K562 (cell line): Measurements from ENCODE around the gene TNIP1. TPM values are rescaled to one million over a fixed set of nuclear protein-coding genes. Genes with fewer than 3 reads are reported as not detected.

Source experiments
- ATF2 ChIP-seq: sonication (generic); formaldehyde crosslinking; IDR thresholded peaks from 2 replicates; pipeline ENCODE4 v1.8.1; 2022; ENCODE audit warnings: missing genetic modification reagents
- CREM ChIP-seq: IDR thresholded peaks from 2 replicates; pipeline ENCODE4 v1.6.1; 2014; ENCODE audit warnings: antibody characterized with exemption, low read depth
- EP300 ChIP-seq: IDR thresholded peaks from 2 replicates; pipeline ENCODE4 v1.6.1; 2012; ENCODE audit warnings: low read length, improper control_type of control experiment
- FOXM1 ChIP-seq, 2 experiments: fragments of 450-650 bp in 1 of 2; sonication (generic) in 1 of 2; formaldehyde crosslinking in 1 of 2; IDR thresholded peaks; 2 replicates each; pipeline versions ENCODE4 v1.6.1 to v1.9.0; 2017 to 2022; ENCODE audit warnings: low read depth in 2 of 2, mild to moderate bottlenecking in 2 of 2, missing genetic modification reagents in 1 of 2, moderate library complexity in 1 of 2
- ILF3 ChIP-seq: fragments of 450-650 bp; IDR thresholded peaks from 2 replicates; pipeline ENCODE4 v1.6.1; 2018; ENCODE audit warnings: antibody characterized with exemption, mild to moderate bottlenecking, moderate library complexity, borderline replicate concordance
- KDM4B ChIP-seq, 2 experiments: fragments of 450-650 bp in 1 of 2; sonication (generic) in 1 of 2; IDR thresholded peaks; 2 replicates each; pipeline ENCODE4 v1.6.1; 2016 to 2017; ENCODE audit warnings: borderline replicate concordance in 2 of 2, antibody characterized with exemption in 1 of 2, low read depth in 1 of 2, mild to moderate bottlenecking in 1 of 2
- KDM5B ChIP-seq: fragments of 200-600 bp; sonication (generic); IDR thresholded peaks from 2 replicates; pipeline ENCODE4 v1.6.1; 2012; ENCODE audit warnings: low read depth, mild to moderate bottlenecking, moderate library complexity, low read length, control low read depth, inconsistent platforms; ENCODE audit not compliant: insufficient replicate concordance
- KLF6 ChIP-seq: fragments of 250-450 bp; sonication (Bioruptor Pico); IDR thresholded peaks from 2 replicates; pipeline ENCODE4 v1.4.0; 2020; ENCODE audit warnings: mild to moderate bottlenecking, moderate library complexity, borderline replicate concordance
- LEF1 ChIP-seq: fragments of 450-650 bp; IDR thresholded peaks from 2 replicates; pipeline ENCODE4 v1.6.1; 2016; ENCODE audit warnings: mild to moderate bottlenecking
- NFATC3 ChIP-seq: fragments of 450-650 bp; IDR thresholded peaks from 2 replicates; pipeline ENCODE4 v1.6.1; 2017; ENCODE audit warnings: mild to moderate bottlenecking
- POLR2G ChIP-seq: fragments of 200-400 bp; formaldehyde crosslinking; IDR thresholded peaks from 2 replicates; pipeline ENCODE4 v1.6.1; 2017; ENCODE audit warnings: low read depth, mild to moderate bottlenecking, antibody characterized with exemption, low read length, moderate library complexity
- RNF219 ChIP-seq: fragments of 250-450 bp; sonication (Bioruptor Pico); IDR thresholded peaks from 2 replicates; pipeline ENCODE4 v1.5.0; 2022; ENCODE audit warnings: mild to moderate bottlenecking
- TAF1 ChIP-seq: IDR thresholded peaks from 2 replicates; pipeline ENCODE4 v1.6.1; 2011; ENCODE audit warnings: mild to moderate bottlenecking, low read length, moderate library complexity; ENCODE audit not compliant: insufficient read depth, control insufficient read depth, severe bottlenecking; ENCODE audit errors: extremely low read depth
- TAF9B ChIP-seq: fragments of 450-650 bp; IDR thresholded peaks from 2 replicates; pipeline ENCODE4 v1.6.1; 2018; ENCODE audit warnings: mild to moderate bottlenecking; ENCODE audit not compliant: partially characterized antibody
- TCF7 ChIP-seq: sonication (generic); IDR thresholded peaks from 2 replicates; pipeline ENCODE4 v1.6.1; 2016; ENCODE audit warnings: antibody characterized with exemption, borderline replicate concordance
- TFAM ChIP-seq: fragments of 250-450 bp; sonication (Bioruptor Pico); conservative IDR thresholded peaks from 2 replicates; pipeline ENCODE4 v1.5.0; 2021; ENCODE audit warnings: mild to moderate bottlenecking, moderate library complexity
- USF1 ChIP-seq: sonication (generic); formaldehyde crosslinking; IDR thresholded peaks from 2 replicates; pipeline ENCODE4 v1.9.0; 2022; ENCODE audit warnings: mild to moderate bottlenecking, missing genetic modification reagents
- ZFP30 ChIP-seq: fragments of 250-450 bp; sonication (Bioruptor Pico); IDR thresholded peaks from 2 replicates; pipeline ENCODE4 v1.8.0; 2022; ENCODE audit warnings: moderate library complexity, mild to moderate bottlenecking, inconsistent platforms, borderline replicate concordance
- ZHX1 ChIP-seq: fragments of 150-350 bp; conservative IDR thresholded peaks from 2 replicates; pipeline ENCODE4 v1.6.1; 2014; ENCODE audit warnings: low read length
- ZNF75A ChIP-seq: fragments of 450-650 bp; formaldehyde crosslinking; IDR thresholded peaks from 2 replicates; pipeline ENCODE4 v1.4.0; 2020; ENCODE audit warnings: mild to moderate bottlenecking
- polyA plus RNA-seq, 8 experiments: library from polyadenylated mRNA; depleted of rRNA in 4 of 8; stranded (reverse) in 5 of 8; unstranded in 3 of 8; fragments of >200 nt; fragmentation: Nextera tagmentation in 2 of 8; fragmentation: Illumina TruSeq in 1 of 8; extraction: Ambion mirVana in 2 of 8; extraction: Trizol in 1 of 8; gene quantifications; 2 replicates each; pipeline versions ENCODE4 v1.2.1 to v1.2.3, GENCODE V29; 2011 to 2014; ENCODE audit warnings: inconsistent platforms in 1 of 8, missing spikeins in 1 of 8
- total RNA-seq, 7 experiments: library from RNA; depleted of rRNA in 6 of 7; stranded (reverse); fragments of >200 nt in 6 of 7; fragmentation: Illumina TruSeq in 2 of 7; extraction: Trizol in 2 of 7; gene quantifications; 2 replicates each; pipeline versions ENCODE4 v1.2.1 to v1.2.3, GENCODE V29; 2011 to 2021; ENCODE audit warnings: low replicate concordance in 1 of 7
- TF ChIP-seq, protein P1 (sequence below): fragments of 250-450 bp; sonication (Bioruptor Pico); IDR thresholded peaks from 2 replicates; pipeline ENCODE4 v1.5.0; 2020; ENCODE audit warnings: mild to moderate bottlenecking

Gene TNIP1
- total and polyA plus RNA-seq, 9 of the 15 experiments (the other 6 are each of a cell fraction or from before 2014, with no cell fraction given), result 0.46 to 41.0 (median 24.6) TPM

- TF ChIP-seq ATF2 (CRISPR knock-in tag), result no peak
- TF ChIP-seq TFAM, result no peak
- no peak for TF ChIP-seq EP300
- TF ChIP-seq TCF7, result no peak
- no peak for TF ChIP-seq KLF6 (CRISPR knock-in tag)
- no peak for TF ChIP-seq FOXM1 (IDR thresholded peaks at IDR 0.05; ENCODE audit: low read depth)
- TF ChIP-seq FOXM1 (CRISPR knock-in tag; IDR thresholded peaks at IDR 0.05; ENCODE audit: low read depth), result no peak
- TF ChIP-seq TAF1, result no peak
- no peak for TF ChIP-seq ILF3
- no peak for TF ChIP-seq POLR2G
- no peak for TF ChIP-seq USF1 (CRISPR knock-in tag)
- no peak for TF ChIP-seq CREM
- TF ChIP-seq TAF9B, result no peak
- TF ChIP-seq ZHX1, result no peak
- TF ChIP-seq KDM5B, result no peak
- no peak for TF ChIP-seq ZNF75A (CRISPR knock-in tag)
- TF ChIP-seq NFATC3, result no peak
- TF ChIP-seq LEF1, result peak; percentile 21; the same call in 1 of the 2 replicates
- TF ChIP-seq ZFP30 (CRISPR knock-in tag), result no peak
- TF ChIP-seq, protein P1, sequence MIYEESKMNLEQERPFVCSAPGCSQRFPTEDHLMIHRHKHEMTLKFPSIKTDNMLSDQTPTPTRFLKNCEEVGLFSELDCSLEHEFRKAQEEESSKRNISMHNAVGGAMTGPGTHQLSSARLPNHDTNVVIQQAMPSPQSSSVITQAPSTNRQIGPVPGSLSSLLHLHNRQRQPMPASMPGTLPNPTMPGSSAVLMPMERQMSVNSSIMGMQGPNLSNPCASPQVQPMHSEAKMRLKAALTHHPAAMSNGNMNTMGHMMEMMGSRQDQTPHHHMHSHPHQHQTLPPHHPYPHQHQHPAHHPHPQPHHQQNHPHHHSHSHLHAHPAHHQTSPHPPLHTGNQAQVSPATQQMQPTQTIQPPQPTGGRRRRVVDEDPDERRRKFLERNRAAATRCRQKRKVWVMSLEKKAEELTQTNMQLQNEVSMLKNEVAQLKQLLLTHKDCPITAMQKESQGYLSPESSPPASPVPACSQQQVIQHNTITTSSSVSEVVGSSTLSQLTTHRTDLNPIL, result no peak
- no peak for TF ChIP-seq KDM4B (IDR thresholded peaks at IDR 0.05; ENCODE audit: borderline replicate concordance in 2 of 2, low read depth in 1 of 2)
- no peak for TF ChIP-seq RNF219
These were observed 20.3 kb upstream of the TNIP1 start (continued) for GRCh38 chr5:151101151-151101550.
